ENCODE results near the gene KRTAP13-3.
A peak's percentile ranks its signal among the peaks of the same experiment; 100 is the strongest.

Gene KRTAP13-3

GRCh38 chr21:30425826-30426225, at the start of gene KRTAP13-3:
KRTAP13-3 (minus strand) TSS chr21:30425926; CDS start chr21:30425912, 14 bp downstream.
- no peak for DNase-seq

GRCh38 chr21:30468900-30469714, 43.4 kb upstream of the KRTAP13-3 start:
- no peak for DNase-seq

- no peak for DNase-seq
These were observed 38.0 kb upstream of the KRTAP13-3 start for GRCh38 chr21:30463713-30464112.

- DNase-seq, result no peak
These were observed 22.8 kb upstream of the KRTAP13-3 start for GRCh38 chr21:30448514-30448913.

- no peak for DNase-seq
These were observed 21.3 kb upstream of the KRTAP13-3 start for GRCh38 chr21:30447056-30447455.

- DNase-seq, result no peak
These were observed 18.5 kb upstream of the KRTAP13-3 start for GRCh38 chr21:30444204-30444603.

GRCh38 chr21:30443226-30443625, 17.5 kb upstream of the KRTAP13-3 start:
- DNase-seq, result no peak

GRCh38 chr21:30439975-30440374, 14.2 kb upstream of the KRTAP13-3 start, which contains the start of gene KRTAP15-1:
KRTAP15-1 (plus strand) TSS chr21:30440275; CDS start chr21:30440328, 53 bp downstream.
- no peak for DNase-seq

GRCh38 chr21:30437010-30437565, 11.4 kb upstream of the KRTAP13-3 start:
- DNase-seq, result no peak

- DNase-seq, result peak; percentile 19
These were observed 8.4 kb upstream of the KRTAP13-3 start for GRCh38 chr21:30434033-30434631.

GRCh38 chr21:30430170-30430655, 4.5 kb upstream of the KRTAP13-3 start, which contains the start of gene KRTAP13-4:
KRTAP13-4 (plus strand) TSS chr21:30430220; CDS start chr21:30430276, 56 bp downstream.
- DNase-seq, result no peak

- DNase-seq, result no peak
These were observed 1.0 kb upstream of the KRTAP13-3 start for GRCh38 chr21:30426731-30427130.

- no peak for DNase-seq
These were observed 9.7 kb downstream of the KRTAP13-3 start for GRCh38 chr21:30415993-30416392.

GRCh38 chr21:30408782-30409494, 16.8 kb downstream of the KRTAP13-3 start:
- peak; percentile 93 for DNase-seq

- DNase-seq, result no peak
These were observed 30.0 kb downstream of the KRTAP13-3 start, which contains the start of gene KRTAP13-1 for GRCh38 chr21:30395731-30396130. KRTAP13-1 (plus strand) TSS chr21:30396031; CDS start chr21:30396087, 56 bp downstream.

- DNase-seq, result no peak
These were observed 34.2 kb downstream of the KRTAP13-3 start for GRCh38 chr21:30391492-30392025.

GRCh38 chr21:30382201-30382600, 43.5 kb downstream of the KRTAP13-3 start:
- no peak for DNase-seq
